ENCODE data around the gene ICAM2. TPM values are rescaled to one million over a fixed set of nuclear protein-coding genes. Genes with fewer than 3 reads are reported as not detected.
"Not testable (repeated sequence)": the region's sequence is repeated elsewhere in the genome, so short reads cannot be mapped to it uniquely, and the experiment has no call there.

The ICAM2 gene
- total RNA-seq, 1 donor from 2014 or later: not detected

GRCh38 chr17:63984236-63984635, 36.2 kb downstream of the ICAM2 start:
- no peaks in the 10 kb centered on the region for H3K79me2 ChIP-seq (ENCODE audit: insufficient read depth, low read length)
- peaks cover 10% of the 10 kb centered on the region for H3K9me3 Mint-ChIP-seq (ENCODE audit: unreplicated experiment)
- H3K36me3 Mint-ChIP-seq (ENCODE audit: low read depth, unreplicated experiment): no peaks in the 10 kb centered on the region
- no peak overlapping the region for H3K4me3 Mint-ChIP-seq (ENCODE audit: unreplicated experiment)
- H3K27ac ChIP-seq (ENCODE audit: low read depth, low read length): no peak overlapping the region
- H2AFZ ChIP-seq (ENCODE audit: low read depth, low read length): no peak overlapping the region
- no peak overlapping the region for H3K9ac ChIP-seq (ENCODE audit: low read length)
- DNase-seq (ENCODE audit: low read depth) (peak; percentile 57), FAIRE-seq (no peak)
- no peaks in the 10 kb centered on the region for H3K36me3 ChIP-seq (ENCODE audit: insufficient read depth, low read length)
- H3K4me1 Mint-ChIP-seq (ENCODE audit: low read depth, unreplicated experiment): no peaks in the 10 kb centered on the region
- no peak overlapping the region for H3K4me3 ChIP-seq (ENCODE audit: insufficient read depth, low read depth, low read length)
- H3K4me1 ChIP-seq (ENCODE audit: insufficient read depth, low read length): peaks cover 6% of the 10 kb centered on the region
- no peak for TF ChIP-seq EZH2 (IDR thresholded peaks at IDR 0.05; ENCODE audit: insufficient read depth, low read length)
- TF ChIP-seq, protein P1, sequence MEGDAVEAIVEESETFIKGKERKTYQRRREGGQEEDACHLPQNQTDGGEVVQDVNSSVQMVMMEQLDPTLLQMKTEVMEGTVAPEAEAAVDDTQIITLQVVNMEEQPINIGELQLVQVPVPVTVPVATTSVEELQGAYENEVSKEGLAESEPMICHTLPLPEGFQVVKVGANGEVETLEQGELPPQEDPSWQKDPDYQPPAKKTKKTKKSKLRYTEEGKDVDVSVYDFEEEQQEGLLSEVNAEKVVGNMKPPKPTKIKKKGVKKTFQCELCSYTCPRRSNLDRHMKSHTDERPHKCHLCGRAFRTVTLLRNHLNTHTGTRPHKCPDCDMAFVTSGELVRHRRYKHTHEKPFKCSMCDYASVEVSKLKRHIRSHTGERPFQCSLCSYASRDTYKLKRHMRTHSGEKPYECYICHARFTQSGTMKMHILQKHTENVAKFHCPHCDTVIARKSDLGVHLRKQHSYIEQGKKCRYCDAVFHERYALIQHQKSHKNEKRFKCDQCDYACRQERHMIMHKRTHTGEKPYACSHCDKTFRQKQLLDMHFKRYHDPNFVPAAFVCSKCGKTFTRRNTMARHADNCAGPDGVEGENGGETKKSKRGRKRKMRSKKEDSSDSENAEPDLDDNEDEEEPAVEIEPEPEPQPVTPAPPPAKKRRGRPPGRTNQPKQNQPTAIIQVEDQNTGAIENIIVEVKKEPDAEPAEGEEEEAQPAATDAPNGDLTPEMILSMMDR (IDR thresholded peaks at IDR 0.05; ENCODE audit: insufficient read depth, low read depth, low read length): no peak
- no peaks in the 10 kb centered on the region for H4K20me1 ChIP-seq (ENCODE audit: insufficient read depth, low read length)
- peak overlapping the region; percentile 4 for H3K27ac Mint-ChIP-seq (ENCODE audit: unreplicated experiment)
- no peaks in the 10 kb centered on the region for H3K27me3 Mint-ChIP-seq (ENCODE audit: low read depth, unreplicated experiment)
- no peak overlapping the region for H3K4me2 ChIP-seq (ENCODE audit: low read length)
- H3K27me3 ChIP-seq (ENCODE audit: insufficient read depth, low read length): no peaks in the 10 kb centered on the region
- no peaks in the 10 kb centered on the region for H3K9me3 ChIP-seq (ENCODE audit: insufficient read depth, low read depth, low read length)

DNA sequence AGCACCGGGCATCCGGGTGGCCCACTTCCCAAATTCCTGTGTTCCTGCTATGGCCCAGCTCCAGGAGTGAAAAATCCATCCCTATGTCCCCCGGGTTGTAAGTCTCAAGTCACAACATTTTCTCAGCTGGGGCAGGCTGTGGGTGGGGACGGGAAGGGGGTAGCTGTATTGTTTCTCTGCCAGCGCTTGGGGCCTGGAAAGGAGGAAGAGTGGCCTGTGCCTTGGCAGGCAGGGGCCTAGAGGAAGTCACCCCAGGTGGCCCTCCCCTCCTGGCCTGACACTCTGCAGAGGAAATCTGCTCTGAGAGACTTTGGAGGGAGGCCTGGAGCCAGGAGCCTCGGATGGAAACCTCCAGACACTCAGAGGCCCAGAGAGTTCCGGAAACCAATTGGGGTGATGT, 37.1 kb downstream of the ICAM2 start:
- DNase-seq (ENCODE audit: low read depth) (no peak), FAIRE-seq (no peak)
- Histone ChIP-seq H3K27ac (ENCODE audit: low read depth, low read length) (no peak overlapping the region), H3K4me3 (ENCODE audit: insufficient read depth, low read depth, low read length) (no peak overlapping the region), H2AFZ (ENCODE audit: low read depth, low read length) (no peak overlapping the region), H4K20me1 (ENCODE audit: insufficient read depth, low read length) (no peaks in the 10 kb centered on the region), H3K27me3 (ENCODE audit: insufficient read depth, low read length) (no peaks in the 10 kb centered on the region), H3K79me2 (ENCODE audit: insufficient read depth, low read length) (no peaks in the 10 kb centered on the region), H3K4me2 (ENCODE audit: low read length) (no peak overlapping the region), H3K4me1 (ENCODE audit: insufficient read depth, low read length) (peaks cover 6% of the 10 kb centered on the region), H3K9me3 (ENCODE audit: insufficient read depth, low read depth, low read length) (no peaks in the 10 kb centered on the region), H3K36me3 (ENCODE audit: insufficient read depth, low read length) (no peaks in the 10 kb centered on the region), H3K9ac (ENCODE audit: low read length) (no peak overlapping the region)
- Mint-ChIP-seq H3K4me1 (ENCODE audit: low read depth, unreplicated experiment) (no peaks in the 10 kb centered on the region), H3K9me3 (ENCODE audit: unreplicated experiment) (peaks cover 10% of the 10 kb centered on the region), H3K27ac (ENCODE audit: unreplicated experiment) (no peak overlapping the region), H3K36me3 (ENCODE audit: low read depth, unreplicated experiment) (no peaks in the 10 kb centered on the region), H3K27me3 (ENCODE audit: low read depth, unreplicated experiment) (no peaks in the 10 kb centered on the region), H3K4me3 (ENCODE audit: unreplicated experiment) (no peak overlapping the region)
- TF ChIP-seq EZH2 (IDR thresholded peaks at IDR 0.05; ENCODE audit: insufficient read depth, low read length): no peak
- TF ChIP-seq, protein P1 (IDR thresholded peaks at IDR 0.05; ENCODE audit: insufficient read depth, low read depth, low read length): no peak

GRCh38 chr17:63982641-63983040, 37.8 kb downstream of the ICAM2 start:
- not testable (repeated sequence) for H3K36me3 Mint-ChIP-seq (ENCODE audit: low read depth, unreplicated experiment); FAIRE-seq; DNase-seq (ENCODE audit: low read depth); H3K79me2 ChIP-seq (ENCODE audit: insufficient read depth, low read length); H3K27ac Mint-ChIP-seq (ENCODE audit: unreplicated experiment); H3K9ac ChIP-seq (ENCODE audit: low read length); H3K4me1 ChIP-seq (ENCODE audit: insufficient read depth, low read length); H3K4me1 Mint-ChIP-seq (ENCODE audit: low read depth, unreplicated experiment); H3K27me3 ChIP-seq (ENCODE audit: insufficient read depth, low read length); H3K9me3 Mint-ChIP-seq (ENCODE audit: unreplicated experiment); H3K27me3 Mint-ChIP-seq (ENCODE audit: low read depth, unreplicated experiment); H2AFZ ChIP-seq (ENCODE audit: low read depth, low read length); H3K36me3 ChIP-seq (ENCODE audit: insufficient read depth, low read length); H4K20me1 ChIP-seq (ENCODE audit: insufficient read depth, low read length); H3K4me3 Mint-ChIP-seq (ENCODE audit: unreplicated experiment); H3K9me3 ChIP-seq (ENCODE audit: insufficient read depth, low read depth, low read length); H3K4me2 ChIP-seq (ENCODE audit: low read length); H3K27ac ChIP-seq (ENCODE audit: low read depth, low read length); H3K4me3 ChIP-seq (ENCODE audit: insufficient read depth, low read depth, low read length)
